ENCODE measurements around the gene CYBA. TPM values are rescaled to one million over a fixed set of nuclear protein-coding genes. Genes with fewer than 3 reads are reported as not detected.
A peak's percentile ranks its signal among the peaks of the same experiment; 100 is the strongest.

CYBA gene
- total and polyA plus RNA-seq, 2 of the 13 experiments (the other 11 are each of a cell fraction or from before 2014, with no cell fraction given) = 196 to 250 TPM

DNA sequence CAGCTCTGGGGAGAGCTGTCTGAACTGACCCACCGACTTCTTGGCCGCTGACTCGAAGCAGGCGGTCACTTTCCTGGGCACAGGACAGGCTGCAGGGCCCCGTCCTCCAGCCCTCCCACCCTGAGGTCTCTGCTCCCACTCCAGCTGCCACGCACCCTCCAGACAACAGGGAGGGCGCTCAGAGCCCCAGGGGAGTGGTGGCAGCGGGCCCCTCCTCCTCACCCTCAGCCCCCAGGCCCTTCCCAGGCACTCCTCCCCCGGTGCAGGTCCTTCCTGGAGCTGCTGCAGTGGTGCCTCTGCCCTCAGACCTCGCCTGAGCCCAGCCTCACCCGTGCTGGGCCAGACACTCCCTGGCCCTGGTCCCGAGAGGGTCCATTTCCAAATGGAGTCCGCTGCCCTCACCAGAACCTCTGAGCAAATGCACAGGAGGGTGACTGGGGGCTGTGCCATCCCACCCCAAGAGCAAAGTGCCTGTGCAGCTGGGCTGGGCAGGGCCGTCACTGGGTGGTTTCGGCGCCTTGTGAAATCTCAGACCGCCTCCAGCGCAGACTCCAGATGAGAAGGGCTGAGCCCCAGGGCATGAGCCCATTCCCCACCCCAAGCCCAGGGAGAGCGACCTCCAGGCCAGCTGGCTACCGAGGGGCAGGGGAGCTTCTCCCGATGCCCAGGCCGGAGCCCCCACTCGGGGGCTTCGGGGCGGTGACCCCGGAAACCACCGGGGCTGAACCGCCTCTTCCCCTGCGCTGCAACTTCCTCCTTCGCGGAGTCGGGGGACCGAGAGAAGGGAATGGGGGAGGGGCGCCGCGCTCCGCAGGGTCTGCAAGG is 717 bp downstream of the CYBA start (continued):
- TF ChIP-seq, protein P1, sequence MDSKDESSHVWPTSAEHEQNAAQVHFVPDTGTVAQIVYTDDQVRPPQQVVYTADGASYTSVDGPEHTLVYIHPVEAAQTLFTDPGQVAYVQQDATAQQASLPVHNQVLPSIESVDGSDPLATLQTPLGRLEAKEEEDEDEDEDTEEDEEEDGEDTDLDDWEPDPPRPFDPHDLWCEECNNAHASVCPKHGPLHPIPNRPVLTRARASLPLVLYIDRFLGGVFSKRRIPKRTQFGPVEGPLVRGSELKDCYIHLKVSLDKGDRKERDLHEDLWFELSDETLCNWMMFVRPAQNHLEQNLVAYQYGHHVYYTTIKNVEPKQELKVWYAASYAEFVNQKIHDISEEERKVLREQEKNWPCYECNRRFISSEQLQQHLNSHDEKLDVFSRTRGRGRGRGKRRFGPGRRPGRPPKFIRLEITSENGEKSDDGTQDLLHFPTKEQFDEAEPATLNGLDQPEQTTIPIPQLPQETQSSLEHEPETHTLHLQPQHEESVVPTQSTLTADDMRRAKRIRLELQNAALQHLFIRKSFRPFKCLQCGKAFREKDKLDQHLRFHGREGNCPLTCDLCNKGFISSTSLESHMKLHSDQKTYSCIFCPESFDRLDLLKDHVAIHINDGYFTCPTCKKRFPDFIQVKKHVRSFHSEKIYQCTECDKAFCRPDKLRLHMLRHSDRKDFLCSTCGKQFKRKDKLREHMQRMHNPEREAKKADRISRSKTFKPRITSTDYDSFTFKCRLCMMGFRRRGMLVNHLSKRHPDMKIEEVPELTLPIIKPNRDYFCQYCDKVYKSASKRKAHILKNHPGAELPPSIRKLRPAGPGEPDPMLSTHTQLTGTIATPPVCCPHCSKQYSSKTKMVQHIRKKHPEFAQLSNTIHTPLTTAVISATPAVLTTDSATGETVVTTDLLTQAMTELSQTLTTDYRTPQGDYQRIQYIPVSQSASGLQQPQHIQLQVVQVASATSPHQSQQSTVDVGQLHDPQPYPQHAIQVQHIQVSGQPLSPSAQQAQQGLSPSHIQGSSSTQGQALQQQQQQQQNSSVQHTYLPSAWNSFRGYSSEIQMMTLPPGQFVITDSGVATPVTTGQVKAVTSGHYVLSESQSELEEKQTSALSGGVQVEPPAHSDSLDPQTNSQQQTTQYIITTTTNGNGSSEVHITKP (CRISPR knock-in tag; IDR thresholded peaks at IDR 0.05; ENCODE audit: low read depth) = no peak
- TF ChIP-seq ZNF747 (CRISPR knock-in tag; IDR thresholded peaks at IDR 0.05; ENCODE audit: borderline replicate concordance) = no peak
- TF ChIP-seq, protein P2, sequence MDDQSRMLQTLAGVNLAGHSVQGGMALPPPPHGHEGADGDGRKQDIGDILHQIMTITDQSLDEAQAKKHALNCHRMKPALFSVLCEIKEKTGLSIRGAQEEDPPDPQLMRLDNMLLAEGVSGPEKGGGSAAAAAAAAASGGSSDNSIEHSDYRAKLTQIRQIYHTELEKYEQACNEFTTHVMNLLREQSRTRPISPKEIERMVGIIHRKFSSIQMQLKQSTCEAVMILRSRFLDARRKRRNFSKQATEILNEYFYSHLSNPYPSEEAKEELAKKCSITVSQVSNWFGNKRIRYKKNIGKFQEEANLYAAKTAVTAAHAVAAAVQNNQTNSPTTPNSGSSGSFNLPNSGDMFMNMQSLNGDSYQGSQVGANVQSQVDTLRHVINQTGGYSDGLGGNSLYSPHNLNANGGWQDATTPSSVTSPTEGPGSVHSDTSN (CRISPR knock-in tag; IDR thresholded peaks at IDR 0.05; ENCODE audit: borderline replicate concordance) = no peak
- no peak for TF ChIP-seq PHB2 (IDR thresholded peaks at IDR 0.05; ENCODE audit: partially characterized antibody)
- 0 out of 2 replicates have a peak, but pooled peaks have one; percentile 15 for TF ChIP-seq PITX1 (CRISPR knock-in tag; IDR thresholded peaks at IDR 0.05)
- TF ChIP-seq ZNF615 (CRISPR knock-in tag; IDR thresholded peaks at IDR 0.05; ENCODE audit: borderline replicate concordance) = no peak
- TF ChIP-seq RARG (CRISPR knock-in tag; IDR thresholded peaks at IDR 0.05; ENCODE audit: low read depth) = 0 out of 2 replicates have a peak, but pooled peaks have one; percentile 0
- TF ChIP-seq, protein P3, sequence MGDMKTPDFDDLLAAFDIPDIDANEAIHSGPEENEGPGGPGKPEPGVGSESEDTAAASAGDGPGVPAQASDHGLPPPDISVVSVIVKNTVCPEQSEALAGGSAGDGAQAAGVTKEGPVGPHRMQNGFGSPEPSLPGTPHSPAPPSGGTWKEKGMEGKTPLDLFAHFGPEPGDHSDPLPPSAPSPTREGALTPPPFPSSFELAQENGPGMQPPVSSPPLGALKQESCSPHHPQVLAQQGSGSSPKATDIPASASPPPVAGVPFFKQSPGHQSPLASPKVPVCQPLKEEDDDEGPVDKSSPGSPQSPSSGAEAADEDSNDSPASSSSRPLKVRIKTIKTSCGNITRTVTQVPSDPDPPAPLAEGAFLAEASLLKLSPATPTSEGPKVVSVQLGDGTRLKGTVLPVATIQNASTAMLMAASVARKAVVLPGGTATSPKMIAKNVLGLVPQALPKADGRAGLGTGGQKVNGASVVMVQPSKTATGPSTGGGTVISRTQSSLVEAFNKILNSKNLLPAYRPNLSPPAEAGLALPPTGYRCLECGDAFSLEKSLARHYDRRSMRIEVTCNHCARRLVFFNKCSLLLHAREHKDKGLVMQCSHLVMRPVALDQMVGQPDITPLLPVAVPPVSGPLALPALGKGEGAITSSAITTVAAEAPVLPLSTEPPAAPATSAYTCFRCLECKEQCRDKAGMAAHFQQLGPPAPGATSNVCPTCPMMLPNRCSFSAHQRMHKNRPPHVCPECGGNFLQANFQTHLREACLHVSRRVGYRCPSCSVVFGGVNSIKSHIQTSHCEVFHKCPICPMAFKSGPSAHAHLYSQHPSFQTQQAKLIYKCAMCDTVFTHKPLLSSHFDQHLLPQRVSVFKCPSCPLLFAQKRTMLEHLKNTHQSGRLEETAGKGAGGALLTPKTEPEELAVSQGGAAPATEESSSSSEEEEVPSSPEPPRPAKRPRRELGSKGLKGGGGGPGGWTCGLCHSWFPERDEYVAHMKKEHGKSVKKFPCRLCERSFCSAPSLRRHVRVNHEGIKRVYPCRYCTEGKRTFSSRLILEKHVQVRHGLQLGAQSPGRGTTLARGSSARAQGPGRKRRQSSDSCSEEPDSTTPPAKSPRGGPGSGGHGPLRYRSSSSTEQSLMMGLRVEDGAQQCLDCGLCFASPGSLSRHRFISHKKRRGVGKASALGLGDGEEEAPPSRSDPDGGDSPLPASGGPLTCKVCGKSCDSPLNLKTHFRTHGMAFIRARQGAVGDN (CRISPR knock-in tag; IDR thresholded peaks at IDR 0.05) = peak; percentile 33
- no peak for TF ChIP-seq RXRB (CRISPR knock-in tag; IDR thresholded peaks at IDR 0.05; ENCODE audit: borderline replicate concordance)
- TF ChIP-seq SMC3 (IDR thresholded peaks at IDR 0.05; ENCODE audit: low read length) = no peak
- TF ChIP-seq MEIS1 (CRISPR knock-in tag; IDR thresholded peaks at IDR 0.05; ENCODE audit: borderline replicate concordance) = peak; percentile 63; the same call in 1 of the 2 replicates
- TF ChIP-seq, protein P4, sequence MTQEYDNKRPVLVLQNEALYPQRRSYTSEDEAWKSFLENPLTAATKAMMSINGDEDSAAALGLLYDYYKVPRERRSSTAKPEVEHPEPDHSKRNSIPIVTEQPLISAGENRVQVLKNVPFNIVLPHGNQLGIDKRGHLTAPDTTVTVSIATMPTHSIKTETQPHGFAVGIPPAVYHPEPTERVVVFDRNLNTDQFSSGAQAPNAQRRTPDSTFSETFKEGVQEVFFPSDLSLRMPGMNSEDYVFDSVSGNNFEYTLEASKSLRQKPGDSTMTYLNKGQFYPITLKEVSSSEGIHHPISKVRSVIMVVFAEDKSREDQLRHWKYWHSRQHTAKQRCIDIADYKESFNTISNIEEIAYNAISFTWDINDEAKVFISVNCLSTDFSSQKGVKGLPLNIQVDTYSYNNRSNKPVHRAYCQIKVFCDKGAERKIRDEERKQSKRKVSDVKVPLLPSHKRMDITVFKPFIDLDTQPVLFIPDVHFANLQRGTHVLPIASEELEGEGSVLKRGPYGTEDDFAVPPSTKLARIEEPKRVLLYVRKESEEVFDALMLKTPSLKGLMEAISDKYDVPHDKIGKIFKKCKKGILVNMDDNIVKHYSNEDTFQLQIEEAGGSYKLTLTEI (CRISPR knock-in tag; conservative IDR thresholded peaks at IDR 0.05) = no peak
- TF ChIP-seq ZFP36L1 (CRISPR knock-in tag; IDR thresholded peaks at IDR 0.05) = no peak
- TF ChIP-seq LCORL (IDR thresholded peaks at IDR 0.05) = no peak
- TF ChIP-seq LCORL (CRISPR knock-in tag; IDR thresholded peaks at IDR 0.05) = no peak
- TF ChIP-seq ZMYM3 (CRISPR knock-in tag; IDR thresholded peaks at IDR 0.05) = no peak
- TF ChIP-seq SRY (CRISPR knock-in tag; IDR thresholded peaks at IDR 0.05) = peak; percentile 14; the same call in 1 of the 2 replicates
- no peak for TF ChIP-seq GABPA (IDR thresholded peaks at IDR 0.05; ENCODE audit: low read depth, low read length)
- peak; percentile 65 for TF ChIP-seq GABPA (CRISPR knock-in tag; IDR thresholded peaks at IDR 0.05; ENCODE audit: low read depth)
